Sigmoid colon (tissue), 3 donors: ENCODE measurements around the gene LRRC2.

Source experiments
- CTCF ChIP-seq, 4 experiments: fragments of 450-650 bp in 3 of 4; fragments of 200-600 bp in 1 of 4; IDR thresholded peaks; one replicate each; pipeline ENCODE4 v1.5.1; 2016 to 2019; ENCODE audit warnings: antibody characterized with exemption in 4 of 4, mild to moderate bottlenecking in 3 of 4, moderate library complexity in 2 of 4
- POLR2A ChIP-seq, 2 donors: fragments of 450-650 bp; IDR thresholded peaks; one replicate each; pipeline ENCODE4 v1.6.1; 2016; ENCODE audit warnings: antibody characterized with exemption in 2 of 2, mild to moderate bottlenecking in 2 of 2, moderate library complexity in 2 of 2

- TF ChIP-seq CTCF (IDR thresholded peaks at IDR 0.05) (no peak), POLR2A (IDR thresholded peaks at IDR 0.05) (no peak)
Measured at GRCh38 chr3:46537316-46537715, 28.8 kb downstream of the LRRC2 start.
